Measurements from ENCODE around the gene TFCP2. TPM values are rescaled to one million over a fixed set of nuclear protein-coding genes. Genes with fewer than 3 reads are reported as not detected.

TFCP2 gene
- total and polyA plus RNA-seq, 2 of the 13 experiments (the other 11 are each of a cell fraction or from before 2014, with no cell fraction given) = 7.6 to 10.0 TPM

DNA sequence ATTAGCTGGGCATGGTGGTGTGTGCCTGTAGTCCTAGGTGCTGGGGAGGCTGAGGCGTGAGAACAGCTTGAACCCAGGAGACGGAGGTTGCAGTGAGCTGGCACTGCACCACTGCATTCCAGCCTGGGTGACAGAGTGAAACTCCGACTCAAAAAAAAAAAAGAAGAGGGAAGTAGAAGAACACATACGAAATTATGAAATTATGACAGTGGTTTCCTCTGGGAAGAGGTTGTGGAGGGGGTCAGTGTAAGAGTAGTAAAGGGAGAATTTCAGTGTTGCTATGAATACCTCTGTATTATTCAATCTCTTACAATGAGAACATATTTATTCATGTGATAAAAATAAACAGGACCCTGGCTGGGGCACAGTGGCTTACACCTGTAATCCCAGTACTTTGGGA lies 64.8 kb downstream of the TFCP2 start (continued):
- no peak for TF ChIP-seq SCMH1 (CRISPR knock-in tag; IDR thresholded peaks at IDR 0.05; ENCODE audit: borderline replicate concordance)
- TF ChIP-seq, protein P1, sequence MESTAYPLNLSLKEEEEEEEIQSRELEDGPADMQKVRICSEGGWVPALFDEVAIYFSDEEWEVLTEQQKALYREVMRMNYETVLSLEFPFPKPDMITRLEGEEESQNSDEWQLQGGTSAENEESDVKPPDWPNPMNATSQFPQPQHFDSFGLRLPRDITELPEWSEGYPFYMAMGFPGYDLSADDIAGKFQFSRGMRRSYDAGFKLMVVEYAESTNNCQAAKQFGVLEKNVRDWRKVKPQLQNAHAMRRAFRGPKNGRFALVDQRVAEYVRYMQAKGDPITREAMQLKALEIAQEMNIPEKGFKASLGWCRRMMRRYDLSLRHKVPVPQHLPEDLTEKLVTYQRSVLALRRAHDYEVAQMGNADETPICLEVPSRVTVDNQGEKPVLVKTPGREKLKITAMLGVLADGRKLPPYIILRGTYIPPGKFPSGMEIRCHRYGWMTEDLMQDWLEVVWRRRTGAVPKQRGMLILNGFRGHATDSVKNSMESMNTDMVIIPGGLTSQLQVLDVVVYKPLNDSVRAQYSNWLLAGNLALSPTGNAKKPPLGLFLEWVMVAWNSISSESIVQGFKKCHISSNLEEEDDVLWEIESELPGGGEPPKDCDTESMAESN (CRISPR knock-in tag; conservative IDR thresholded peaks at IDR 0.05) = no peak

- Histone ChIP-seq H3K4me3 (replicated peaks in 1 of 3; ENCODE audit: insufficient read depth in 1 of 3, low read depth in 2 of 3, low read length in 3 of 3) (no peak overlapping the region), H2AFZ (ENCODE audit: low read length) (no peak overlapping the region), H3K36me3 (replicated peaks in 1 of 2; ENCODE audit: control insufficient read depth in 1 of 2, insufficient read depth in 2 of 2, low read length in 2 of 2) (peaks cover 11 to 61% of the 10 kb centered on the region in 2 experiments), H3K27me3 (ENCODE audit: control insufficient read depth in 1 of 2, insufficient read depth in 2 of 2, low read length in 2 of 2) (no peaks in the 10 kb centered on the region), H4K20me1 (ENCODE audit: insufficient read depth, low read length) (no peaks in the 10 kb centered on the region), H3K9ac (ENCODE audit: insufficient read depth, low read depth, low read length) (no peak overlapping the region), H3K4me2 (ENCODE audit: low read depth, low read length) (no peak overlapping the region), H3K27ac (ENCODE audit: extremely low read length, insufficient read depth, low read length) (no peak overlapping the region), H3K9me3 (ENCODE audit: low read length) (no peaks in the 10 kb centered on the region), H3K79me2 (ENCODE audit: insufficient read depth, low read length) (no peaks in the 10 kb centered on the region), H3K4me1 (ENCODE audit: insufficient read depth, low read length) (no peaks in the 10 kb centered on the region)
- ChIA-PET CTCF (ENCODE audit: low intra/inter-chr PET ratio, low total read pairs) (no interaction called here), POLR2A (no interaction called here)
- no peak for DNase-seq (ENCODE audit: low spot score)
- in situ Hi-C loops (cut with HindIII; ENCODE audit: extremely low pct_ligation_motif_present, low pct_unique_long_range_greater_than_20kb) (no loop called here), intact Hi-C loops (cut with micrococcal nuclease; ENCODE audit: unreplicated experiment) (no loop called here)
- BruUV-seq (replicated peaks) = no TSS peak
- no peak for ATAC-seq
- FAIRE-seq = no peak
- TF ChIP-seq POLR2AphosphoS5 (IDR thresholded peaks at IDR 0.05; ENCODE audit: low read depth, low read length) (no peak), ZNF597 (CRISPR knock-in tag; IDR thresholded peaks at IDR 0.05) (no peak), ZNF770 (CRISPR knock-in tag; IDR thresholded peaks at IDR 0.05) (no peak), ZNF101 (CRISPR knock-in tag; IDR thresholded peaks at IDR 0.05; ENCODE audit: borderline replicate concordance, low read depth) (no peak), ZSCAN25 (CRISPR knock-in tag; IDR thresholded peaks at IDR 0.05) (no peak), ZNF292 (CRISPR knock-in tag; IDR thresholded peaks at IDR 0.05; ENCODE audit: borderline replicate concordance, low read depth) (no peak), SMC3 (IDR thresholded peaks at IDR 0.05; ENCODE audit: low read length) (no peak), ZSCAN20 (CRISPR knock-in tag; IDR thresholded peaks at IDR 0.05; ENCODE audit: borderline replicate concordance) (no peak), SALL1 (CRISPR knock-in tag; IDR thresholded peaks at IDR 0.05) (no peak), TBX2 (CRISPR knock-in tag; IDR thresholded peaks at IDR 0.05; ENCODE audit: borderline replicate concordance) (no peak), ZSCAN29 (CRISPR knock-in tag; conservative IDR thresholded peaks at IDR 0.05) (no peak)
- TF ChIP-seq, protein P2, sequence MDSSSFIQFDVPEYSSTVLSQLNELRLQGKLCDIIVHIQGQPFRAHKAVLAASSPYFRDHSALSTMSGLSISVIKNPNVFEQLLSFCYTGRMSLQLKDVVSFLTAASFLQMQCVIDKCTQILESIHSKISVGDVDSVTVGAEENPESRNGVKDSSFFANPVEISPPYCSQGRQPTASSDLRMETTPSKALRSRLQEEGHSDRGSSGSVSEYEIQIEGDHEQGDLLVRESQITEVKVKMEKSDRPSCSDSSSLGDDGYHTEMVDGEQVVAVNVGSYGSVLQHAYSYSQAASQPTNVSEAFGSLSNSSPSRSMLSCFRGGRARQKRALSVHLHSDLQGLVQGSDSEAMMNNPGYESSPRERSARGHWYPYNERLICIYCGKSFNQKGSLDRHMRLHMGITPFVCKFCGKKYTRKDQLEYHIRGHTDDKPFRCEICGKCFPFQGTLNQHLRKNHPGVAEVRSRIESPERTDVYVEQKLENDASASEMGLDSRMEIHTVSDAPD (CRISPR knock-in tag; IDR thresholded peaks at IDR 0.05) = no peak
Measured at GRCh38 chr12:51103977-51104376, 69.0 kb downstream of the TFCP2 start.

All from HepG2 (cell line).